ENCODE measurements around the gene OR4D10.
"Not testable (repeated sequence)": the region's sequence is repeated elsewhere in the genome, so short reads cannot be mapped to it uniquely, and the experiment has no call there.

Gene OR4D10

DNA sequence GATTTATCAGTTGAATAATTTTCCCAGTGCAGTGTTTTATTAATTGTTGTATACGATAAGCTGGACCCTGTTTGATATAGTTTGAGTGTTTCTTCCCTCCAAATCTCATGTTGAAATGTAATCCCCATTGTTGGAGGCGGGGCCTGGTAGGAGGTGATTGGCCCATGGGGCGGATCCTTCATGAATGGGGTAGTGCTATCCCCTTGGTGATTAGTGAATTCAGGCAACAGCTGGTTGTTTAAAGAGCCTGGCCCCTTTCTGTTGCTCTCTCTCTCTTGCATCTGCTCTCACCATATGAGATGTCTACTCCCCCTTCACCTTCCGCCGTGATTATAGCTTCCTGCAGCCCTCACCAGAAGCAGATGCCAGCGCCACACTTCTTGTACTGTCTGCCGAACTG, 35.3 kb upstream of the OR4D10 start:
- DNase-seq (ENCODE audit: low read depth, low spot score), result no peak
- Histone ChIP-seq H3K9ac (ENCODE audit: insufficient read length, low read depth) (no peak overlapping the region), H3K4me3 (ENCODE audit: insufficient read length, low read depth) (no peak overlapping the region), H3K9me3 (ENCODE audit: insufficient read depth, low read length) (no peaks in the 10 kb centered on the region), H3K4me1 (ENCODE audit: insufficient read depth, insufficient read length) (no peaks in the 10 kb centered on the region), H3K36me3 (ENCODE audit: insufficient read depth, insufficient read length, low read length) (no peaks in the 10 kb centered on the region), H3K27me3 (ENCODE audit: insufficient read depth, insufficient read length) (no peaks in the 10 kb centered on the region)
- TF ChIP-seq ZNF274 (IDR thresholded peaks at IDR 0.05; ENCODE audit: low read depth, low read length), result no peak
- TF ChIP-seq YY1 (IDR thresholded peaks at IDR 0.05; ENCODE audit: insufficient read depth, insufficient read length), result no peak
- no peak for TF ChIP-seq SUZ12 (IDR thresholded peaks at IDR 0.05; ENCODE audit: extremely low read depth, insufficient read depth, insufficient read length)

DNA sequence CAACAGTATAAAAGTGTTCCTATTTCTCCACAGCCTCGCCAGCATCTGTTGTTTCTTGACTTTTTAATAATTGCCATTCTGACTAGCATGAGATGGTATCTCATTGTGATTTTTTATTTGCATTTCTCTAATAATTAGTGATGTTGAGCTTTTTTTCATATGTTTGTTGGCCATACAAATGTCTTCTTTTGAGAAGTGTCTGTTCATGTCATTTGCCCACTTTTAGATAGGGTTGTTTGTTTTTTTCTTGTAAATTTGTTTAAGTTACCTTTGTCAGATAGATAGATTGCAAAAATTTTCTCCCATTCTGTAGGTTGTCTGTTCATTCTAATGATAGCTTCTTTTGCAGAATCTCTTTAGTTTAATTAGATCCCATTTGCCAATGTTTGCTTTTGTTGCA, 27.5 kb upstream of the OR4D10 start:
- not testable (repeated sequence) for H3K9me3 ChIP-seq (ENCODE audit: insufficient read depth, low read length); H3K27me3 ChIP-seq (ENCODE audit: insufficient read depth, insufficient read length); H3K4me3 ChIP-seq (ENCODE audit: insufficient read length, low read depth); H3K9ac ChIP-seq (ENCODE audit: insufficient read length, low read depth); H3K4me1 ChIP-seq (ENCODE audit: insufficient read depth, insufficient read length); H3K36me3 ChIP-seq (ENCODE audit: insufficient read depth, insufficient read length, low read length); DNase-seq (ENCODE audit: low read depth, low spot score)

DNA sequence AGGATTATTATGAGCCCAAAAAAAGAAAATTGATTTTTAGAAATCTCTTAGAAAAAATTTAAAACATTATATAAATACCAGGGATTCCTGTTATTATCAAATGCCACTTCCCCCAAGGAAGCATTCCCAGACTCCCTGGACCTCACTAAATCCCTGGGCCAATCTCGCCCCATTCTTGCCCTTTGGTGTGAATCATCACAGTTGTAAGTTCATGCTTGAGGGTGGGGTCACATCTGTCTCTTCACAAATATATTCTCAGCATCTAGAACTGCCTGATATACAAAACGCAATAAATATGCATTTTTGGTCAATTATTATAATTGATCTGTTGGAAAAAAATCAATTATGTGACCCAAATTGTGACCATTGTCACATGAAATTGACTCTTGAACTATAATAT, 24.6 kb upstream of the OR4D10 start:
- no peaks in the 10 kb centered on the region for H3K36me3 ChIP-seq (ENCODE audit: insufficient read depth, insufficient read length, low read length)
- no peak overlapping the region for H3K4me3 ChIP-seq (ENCODE audit: insufficient read length, low read depth)
- TF ChIP-seq SUZ12 (IDR thresholded peaks at IDR 0.05; ENCODE audit: extremely low read depth, insufficient read depth, insufficient read length), result no peak
- TF ChIP-seq ZNF274 (IDR thresholded peaks at IDR 0.05; ENCODE audit: low read depth, low read length), result no peak
- TF ChIP-seq YY1 (IDR thresholded peaks at IDR 0.05; ENCODE audit: insufficient read depth, insufficient read length), result no peak
- DNase-seq (ENCODE audit: low read depth, low spot score), result no peak
- H3K27me3 ChIP-seq (ENCODE audit: insufficient read depth, insufficient read length), result no peaks in the 10 kb centered on the region
- H3K4me1 ChIP-seq (ENCODE audit: insufficient read depth, insufficient read length), result no peaks in the 10 kb centered on the region
- H3K9ac ChIP-seq (ENCODE audit: insufficient read length, low read depth), result no peak overlapping the region
- H3K9me3 ChIP-seq (ENCODE audit: insufficient read depth, low read length), result no peaks in the 10 kb centered on the region; the same call in 1 of the 2 replicates

GRCh38 chr11:59456661-59457060, 16.5 kb upstream of the OR4D10 start, which contains the start of gene OR4D6:
TSS of gene OR4D6 (plus strand) at chr11:59456961. CDS start at chr11:59456961, 0 bp downstream.
- TF ChIP-seq ZNF274 (IDR thresholded peaks at IDR 0.05; ENCODE audit: low read depth, low read length), result no peak
- TF ChIP-seq YY1 (IDR thresholded peaks at IDR 0.05; ENCODE audit: insufficient read depth, insufficient read length), result no peak
- no peak for TF ChIP-seq SUZ12 (IDR thresholded peaks at IDR 0.05; ENCODE audit: extremely low read depth, insufficient read depth, insufficient read length)
- Histone ChIP-seq H3K36me3 (ENCODE audit: insufficient read depth, insufficient read length, low read length) (no peaks in the 10 kb centered on the region), H3K27me3 (ENCODE audit: insufficient read depth, insufficient read length) (no peaks in the 10 kb centered on the region), H3K9me3 (ENCODE audit: insufficient read depth, low read length) (no peaks in the 10 kb centered on the region), H3K4me3 (ENCODE audit: insufficient read length, low read depth) (no peak within 1 kb of the TSS), H3K9ac (ENCODE audit: insufficient read length, low read depth) (no peak within 1 kb of the TSS), H3K4me1 (ENCODE audit: insufficient read depth, insufficient read length) (no peaks in the 10 kb centered on the region)
- no peak for DNase-seq (ENCODE audit: low read depth, low spot score)

DNA sequence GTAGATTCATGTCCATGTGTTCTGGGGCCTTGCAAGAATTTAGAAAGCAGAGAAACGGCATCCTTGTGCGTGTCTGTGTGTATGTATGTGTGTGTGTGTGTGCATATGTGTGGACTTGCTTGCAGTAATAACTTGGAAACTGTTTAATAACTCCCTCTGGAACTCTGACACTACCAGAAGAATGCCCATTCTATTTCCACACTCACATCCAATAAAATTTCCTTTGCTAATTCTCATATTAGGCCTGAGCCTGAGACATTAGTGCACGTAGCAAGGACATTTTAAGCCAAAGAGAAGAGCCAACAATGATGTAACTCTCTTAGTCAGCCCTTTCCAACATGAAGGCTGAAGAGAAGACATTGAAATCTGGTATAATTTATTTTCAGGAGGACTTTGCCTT, 13.2 kb upstream of the OR4D10 start:
- H3K27me3 ChIP-seq (ENCODE audit: insufficient read depth, insufficient read length), result no peaks in the 10 kb centered on the region
- no peaks in the 10 kb centered on the region for H3K4me1 ChIP-seq (ENCODE audit: insufficient read depth, insufficient read length)
- H3K9me3 ChIP-seq (ENCODE audit: insufficient read depth, low read length), result no peaks in the 10 kb centered on the region
- no peak for TF ChIP-seq YY1 (IDR thresholded peaks at IDR 0.05; ENCODE audit: insufficient read depth, insufficient read length)
- no peak for TF ChIP-seq ZNF274 (IDR thresholded peaks at IDR 0.05; ENCODE audit: low read depth, low read length)
- no peak for TF ChIP-seq SUZ12 (IDR thresholded peaks at IDR 0.05; ENCODE audit: extremely low read depth, insufficient read depth, insufficient read length)
- no peak for DNase-seq (ENCODE audit: low read depth, low spot score)
- no peak overlapping the region for H3K9ac ChIP-seq (ENCODE audit: insufficient read length, low read depth)
- H3K4me3 ChIP-seq (ENCODE audit: insufficient read length, low read depth), result no peak overlapping the region
- no peaks in the 10 kb centered on the region for H3K36me3 ChIP-seq (ENCODE audit: insufficient read depth, insufficient read length, low read length)

- DNase-seq (ENCODE audit: low read depth, low spot score), result no peak
- no peak overlapping the region for H3K9ac ChIP-seq (ENCODE audit: insufficient read length, low read depth)
Measured at GRCh38 chr11:59463190-59463641, 9.9 kb upstream of the OR4D10 start.

GRCh38 chr11:59475176-59475575, 2.1 kb downstream of the OR4D10 start:
- Histone ChIP-seq H3K4me1 (ENCODE audit: insufficient read depth, insufficient read length) (no peaks in the 10 kb centered on the region), H3K27me3 (ENCODE audit: insufficient read depth, insufficient read length) (no peaks in the 10 kb centered on the region), H3K9ac (ENCODE audit: insufficient read length, low read depth) (no peak overlapping the region), H3K4me3 (ENCODE audit: insufficient read length, low read depth) (no peak overlapping the region), H3K36me3 (ENCODE audit: insufficient read depth, insufficient read length, low read length) (no peaks in the 10 kb centered on the region), H3K9me3 (ENCODE audit: insufficient read depth, low read length) (no peaks in the 10 kb centered on the region)
- no peak for TF ChIP-seq YY1 (IDR thresholded peaks at IDR 0.05; ENCODE audit: insufficient read depth, insufficient read length)
- TF ChIP-seq ZNF274 (IDR thresholded peaks at IDR 0.05; ENCODE audit: low read depth, low read length), result no peak
- TF ChIP-seq SUZ12 (IDR thresholded peaks at IDR 0.05; ENCODE audit: extremely low read depth, insufficient read depth, insufficient read length), result no peak
- DNase-seq (ENCODE audit: low read depth, low spot score), result no peak

More at GRCh38 chr11:59463190-59463641, 9.9 kb upstream of the OR4D10 start:
- Histone ChIP-seq H3K9me3 (ENCODE audit: insufficient read depth, low read length) (no peaks in the 10 kb centered on the region), H3K36me3 (ENCODE audit: insufficient read depth, insufficient read length, low read length) (no peaks in the 10 kb centered on the region), H3K27me3 (ENCODE audit: insufficient read depth, insufficient read length) (no peaks in the 10 kb centered on the region), H3K4me1 (ENCODE audit: insufficient read depth, insufficient read length) (no peaks in the 10 kb centered on the region), H3K4me3 (ENCODE audit: insufficient read length, low read depth) (no peak overlapping the region)
- TF ChIP-seq ZNF274 (IDR thresholded peaks at IDR 0.05; ENCODE audit: low read depth, low read length), result no peak
- TF ChIP-seq YY1 (IDR thresholded peaks at IDR 0.05; ENCODE audit: insufficient read depth, insufficient read length), result no peak
- TF ChIP-seq SUZ12 (IDR thresholded peaks at IDR 0.05; ENCODE audit: extremely low read depth, insufficient read depth, insufficient read length), result no peak

DNA sequence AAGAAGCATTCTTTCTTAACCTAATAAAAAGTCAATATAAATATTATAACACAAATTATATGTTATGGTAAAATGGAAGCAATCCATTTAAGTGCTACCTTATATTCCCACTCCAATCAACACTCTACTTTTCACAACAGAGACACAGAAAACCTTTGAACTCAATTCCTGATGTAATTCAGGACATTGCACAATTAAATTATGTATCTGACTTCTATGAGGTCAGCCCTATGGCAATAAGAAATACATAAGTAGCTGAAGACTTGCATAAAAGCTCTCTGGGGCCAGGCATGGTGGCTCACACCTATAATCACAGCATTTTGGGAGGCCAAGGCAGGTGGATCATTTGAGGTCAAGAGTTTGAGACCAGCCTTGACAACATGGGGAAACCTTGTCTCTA, 6.8 kb downstream of the OR4D10 start:
- DNase-seq (ENCODE audit: low read depth, low spot score), result no peak
- Histone ChIP-seq H3K9me3 (ENCODE audit: insufficient read depth, low read length) (no peaks in the 10 kb centered on the region), H3K4me3 (ENCODE audit: insufficient read length, low read depth) (no peak overlapping the region), H3K9ac (ENCODE audit: insufficient read length, low read depth) (no peak overlapping the region), H3K36me3 (ENCODE audit: insufficient read depth, insufficient read length, low read length) (no peaks in the 10 kb centered on the region), H3K27me3 (ENCODE audit: insufficient read depth, insufficient read length) (no peaks in the 10 kb centered on the region), H3K4me1 (ENCODE audit: insufficient read depth, insufficient read length) (no peaks in the 10 kb centered on the region)
- no peak for TF ChIP-seq YY1 (IDR thresholded peaks at IDR 0.05; ENCODE audit: insufficient read depth, insufficient read length)

Data from NT2/D1 (cell line).